ENCODE measurements around the gene STAT5B.

DNA sequence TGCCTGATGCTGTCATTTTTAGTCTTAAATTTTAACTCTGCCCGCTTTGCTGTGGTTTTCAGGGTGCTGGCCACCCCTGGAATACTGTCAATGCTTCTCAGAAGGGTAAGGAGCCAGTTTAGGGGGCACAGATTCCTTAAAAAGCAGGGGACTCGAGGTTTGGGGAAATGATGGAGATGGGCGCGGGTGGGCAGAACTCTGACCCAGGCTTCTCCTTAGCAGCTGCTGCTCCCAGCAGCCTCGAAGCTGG lies 35.8 kb upstream of the STAT5B start:
- TF ChIP-seq, protein P1, sequence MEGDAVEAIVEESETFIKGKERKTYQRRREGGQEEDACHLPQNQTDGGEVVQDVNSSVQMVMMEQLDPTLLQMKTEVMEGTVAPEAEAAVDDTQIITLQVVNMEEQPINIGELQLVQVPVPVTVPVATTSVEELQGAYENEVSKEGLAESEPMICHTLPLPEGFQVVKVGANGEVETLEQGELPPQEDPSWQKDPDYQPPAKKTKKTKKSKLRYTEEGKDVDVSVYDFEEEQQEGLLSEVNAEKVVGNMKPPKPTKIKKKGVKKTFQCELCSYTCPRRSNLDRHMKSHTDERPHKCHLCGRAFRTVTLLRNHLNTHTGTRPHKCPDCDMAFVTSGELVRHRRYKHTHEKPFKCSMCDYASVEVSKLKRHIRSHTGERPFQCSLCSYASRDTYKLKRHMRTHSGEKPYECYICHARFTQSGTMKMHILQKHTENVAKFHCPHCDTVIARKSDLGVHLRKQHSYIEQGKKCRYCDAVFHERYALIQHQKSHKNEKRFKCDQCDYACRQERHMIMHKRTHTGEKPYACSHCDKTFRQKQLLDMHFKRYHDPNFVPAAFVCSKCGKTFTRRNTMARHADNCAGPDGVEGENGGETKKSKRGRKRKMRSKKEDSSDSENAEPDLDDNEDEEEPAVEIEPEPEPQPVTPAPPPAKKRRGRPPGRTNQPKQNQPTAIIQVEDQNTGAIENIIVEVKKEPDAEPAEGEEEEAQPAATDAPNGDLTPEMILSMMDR (IDR thresholded peaks at IDR 0.05; ENCODE audit: insufficient read depth, low read depth, low read length), result no peak
- no peak for TF ChIP-seq EZH2 (IDR thresholded peaks at IDR 0.05; ENCODE audit: insufficient read depth, low read length)

All from astrocyte (in vitro differentiated cells and primary cell).